ENCODE measurements around the gene SAMD4A. TPM values are rescaled to one million over a fixed set of nuclear protein-coding genes. Genes with fewer than 3 reads are reported as not detected.

Gene SAMD4A
- total RNA-seq, 1 donor from 2014 or later = 30.0 TPM

GRCh38 chr14:54781961-54782750, 215.2 kb downstream of the SAMD4A start:
- no peak for DNase-seq (ENCODE audit: low spot score in 2 of 2, unreplicated experiment in 2 of 2)
- TF ChIP-seq CTCF (IDR thresholded peaks at IDR 0.05; ENCODE audit: unreplicated experiment) = no peak
- Mint-ChIP-seq H3K27ac (no peak overlapping the region), H3K4me3 (no peak overlapping the region), H3K36me3 (peaks cover 9% of the 10 kb centered on the region), H3K4me1 (no peaks in the 10 kb centered on the region), H3K9me3 (no peaks in the 10 kb centered on the region), H3K27me3 (ENCODE audit: low read depth) (no peaks in the 10 kb centered on the region)

- no peak for TF ChIP-seq CTCF (IDR thresholded peaks at IDR 0.05; ENCODE audit: unreplicated experiment)
- DNase-seq (ENCODE audit: low spot score in 2 of 2, unreplicated experiment in 2 of 2) = no peak
- H3K27me3 Mint-ChIP-seq (ENCODE audit: low read depth) = no peaks in the 10 kb centered on the region
- H3K9me3 Mint-ChIP-seq = no peaks in the 10 kb centered on the region
- H3K4me3 Mint-ChIP-seq = no peak overlapping the region
- H3K4me1 Mint-ChIP-seq = no peaks in the 10 kb centered on the region
- peaks cover 9% of the 10 kb centered on the region for H3K36me3 Mint-ChIP-seq
- H3K27ac Mint-ChIP-seq = no peak overlapping the region
Measured at GRCh38 chr14:54782751-54783659, 216.1 kb downstream of the SAMD4A start.

DNA sequence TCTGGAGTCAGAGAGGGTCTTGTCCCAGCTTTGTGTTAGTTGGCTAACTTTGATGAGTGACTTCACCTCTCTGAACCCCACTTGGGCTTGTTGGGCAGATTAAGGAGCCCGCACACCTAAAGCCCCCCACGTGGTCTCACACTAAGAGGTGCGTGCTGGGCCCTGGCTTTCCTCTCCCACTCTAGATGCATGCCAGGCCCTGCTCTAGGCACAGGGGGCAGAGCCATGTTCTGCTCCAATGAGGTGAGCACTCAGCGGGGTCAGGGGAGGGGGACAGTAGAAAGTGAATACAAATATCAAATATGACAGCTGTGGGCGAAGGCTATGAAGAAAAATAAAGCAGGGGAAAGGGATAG, 216.7 kb downstream of the SAMD4A start:
- Mint-ChIP-seq H3K4me3 (no peak overlapping the region), H3K36me3 (peaks cover 14% of the 10 kb centered on the region), H3K4me1 (no peaks in the 10 kb centered on the region), H3K27ac (no peak overlapping the region), H3K9me3 (no peaks in the 10 kb centered on the region), H3K27me3 (ENCODE audit: low read depth) (no peaks in the 10 kb centered on the region)
- TF ChIP-seq CTCF (IDR thresholded peaks at IDR 0.05; ENCODE audit: unreplicated experiment) = no peak
- no peak for DNase-seq (ENCODE audit: low spot score in 2 of 2, unreplicated experiment in 2 of 2)

GRCh38 chr14:54784060-54784459, 217.1 kb downstream of the SAMD4A start:
- Mint-ChIP-seq H3K4me3 (no peak overlapping the region), H3K9me3 (no peaks in the 10 kb centered on the region), H3K27me3 (ENCODE audit: low read depth) (no peaks in the 10 kb centered on the region), H3K36me3 (peaks cover 16% of the 10 kb centered on the region), H3K4me1 (no peaks in the 10 kb centered on the region), H3K27ac (no peak overlapping the region)
- no peak for TF ChIP-seq CTCF (IDR thresholded peaks at IDR 0.05; ENCODE audit: unreplicated experiment)
- no peak for DNase-seq (ENCODE audit: low spot score in 2 of 2, unreplicated experiment in 2 of 2)

DNA sequence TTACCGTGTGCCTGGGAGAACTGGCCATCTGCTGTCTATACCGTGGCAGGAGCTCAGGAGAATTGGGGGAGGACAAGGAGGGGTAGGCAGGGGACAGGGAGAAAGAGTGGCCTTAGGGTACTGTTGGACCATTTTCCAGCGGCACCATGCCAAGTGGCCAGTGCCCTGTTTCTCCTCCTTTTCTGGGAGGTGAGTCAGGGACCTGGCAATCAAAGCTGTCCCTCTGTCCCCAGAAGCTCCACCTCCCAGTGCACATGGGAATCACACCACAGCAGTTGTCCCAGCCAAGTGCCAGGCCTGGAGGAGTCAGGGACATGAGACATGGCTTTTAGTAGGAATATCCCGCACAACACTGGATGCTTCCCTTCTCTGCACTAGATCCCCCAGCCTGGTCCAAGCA, 217.7 kb downstream of the SAMD4A start:
- Mint-ChIP-seq H3K36me3 (peaks cover 19% of the 10 kb centered on the region), H3K9me3 (no peaks in the 10 kb centered on the region), H3K27me3 (ENCODE audit: low read depth) (no peaks in the 10 kb centered on the region), H3K4me3 (no peak overlapping the region), H3K4me1 (no peaks in the 10 kb centered on the region), H3K27ac (no peak overlapping the region)
- no peak for DNase-seq (ENCODE audit: low spot score in 2 of 2, unreplicated experiment in 2 of 2)
- no peak for TF ChIP-seq CTCF (IDR thresholded peaks at IDR 0.05; ENCODE audit: unreplicated experiment)

All from mesothelial cell of epicardium (in vitro differentiated cells).